ENCODE data around the gene CCDC191.

GRCh38 chr3:114089675-114090074 is 33.3 kb upstream of the CCDC191 start:
- TF ChIP-seq CTCF (IDR thresholded peaks at IDR 0.05 in 4 of 5, conservative IDR thresholded peaks at IDR 0.05 in 1 of 5) (no peak), POLR2A (IDR thresholded peaks at IDR 0.05) (no peak)

Data from gastrocnemius medialis (tissue), 4 donors.